ENCODE measurements around the gene NTRK3.

DNA sequence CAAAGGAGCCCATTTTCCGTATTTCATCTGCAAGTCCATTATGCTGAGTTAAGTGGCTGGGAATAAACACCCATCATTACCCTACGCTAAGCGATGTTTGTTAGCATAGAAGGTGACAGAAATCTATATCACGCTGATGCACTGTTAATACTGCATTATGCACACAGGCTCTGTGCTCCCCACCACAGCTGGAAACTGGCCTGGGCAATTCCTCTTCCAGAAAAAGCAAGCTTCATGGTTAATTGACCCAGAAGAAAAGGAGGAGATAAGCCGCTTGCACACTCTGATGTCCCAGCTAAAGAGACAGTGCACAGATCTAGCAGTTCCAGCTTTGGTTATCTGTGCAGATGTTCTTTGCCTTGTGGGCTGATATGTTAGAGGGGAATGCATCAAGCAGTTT, 232.6 kb downstream of the NTRK3 start:
- TF ChIP-seq RNF2 (IDR thresholded peaks at IDR 0.05; ENCODE audit: borderline replicate concordance, low read depth, low read length, missing control alignments, poor library complexity, severe bottlenecking) (no peak), BRCA1 (IDR thresholded peaks at IDR 0.05; ENCODE audit: low read depth, low read length) (no peak), JUN (IDR thresholded peaks at IDR 0.05; ENCODE audit: low read depth, low read length) (no peak), CHD1 (IDR thresholded peaks at IDR 0.05; ENCODE audit: low read depth, low read length) (no peak), CHD2 (IDR thresholded peaks at IDR 0.05; ENCODE audit: low read length) (no peak), POLR2A (IDR thresholded peaks at IDR 0.05; ENCODE audit: control extremely low read depth in 1 of 2, low read depth in 2 of 2, low read length in 2 of 2) (no peak), CREB1 (IDR thresholded peaks at IDR 0.05) (no peak), YY1 (IDR thresholded peaks at IDR 0.05; ENCODE audit: low read depth, low read length) (no peak), ZNF274 (IDR thresholded peaks at IDR 0.05; ENCODE audit: borderline replicate concordance, extremely low read depth, low read length) (no peak)
- TF ChIP-seq, protein P1, sequence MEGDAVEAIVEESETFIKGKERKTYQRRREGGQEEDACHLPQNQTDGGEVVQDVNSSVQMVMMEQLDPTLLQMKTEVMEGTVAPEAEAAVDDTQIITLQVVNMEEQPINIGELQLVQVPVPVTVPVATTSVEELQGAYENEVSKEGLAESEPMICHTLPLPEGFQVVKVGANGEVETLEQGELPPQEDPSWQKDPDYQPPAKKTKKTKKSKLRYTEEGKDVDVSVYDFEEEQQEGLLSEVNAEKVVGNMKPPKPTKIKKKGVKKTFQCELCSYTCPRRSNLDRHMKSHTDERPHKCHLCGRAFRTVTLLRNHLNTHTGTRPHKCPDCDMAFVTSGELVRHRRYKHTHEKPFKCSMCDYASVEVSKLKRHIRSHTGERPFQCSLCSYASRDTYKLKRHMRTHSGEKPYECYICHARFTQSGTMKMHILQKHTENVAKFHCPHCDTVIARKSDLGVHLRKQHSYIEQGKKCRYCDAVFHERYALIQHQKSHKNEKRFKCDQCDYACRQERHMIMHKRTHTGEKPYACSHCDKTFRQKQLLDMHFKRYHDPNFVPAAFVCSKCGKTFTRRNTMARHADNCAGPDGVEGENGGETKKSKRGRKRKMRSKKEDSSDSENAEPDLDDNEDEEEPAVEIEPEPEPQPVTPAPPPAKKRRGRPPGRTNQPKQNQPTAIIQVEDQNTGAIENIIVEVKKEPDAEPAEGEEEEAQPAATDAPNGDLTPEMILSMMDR (IDR thresholded peaks at IDR 0.05; ENCODE audit: control extremely low read depth in 1 of 3, insufficient read depth in 1 of 3, low read depth in 1 of 3, low read length in 3 of 3): no peak
